ENCODE data around the gene SLC12A3. TPM values are rescaled to one million over a fixed set of nuclear protein-coding genes. Genes with fewer than 3 reads are reported as not detected.

SLC12A3 gene
- total RNA-seq, 4 donors from 2014 or later, result not detected

DNA sequence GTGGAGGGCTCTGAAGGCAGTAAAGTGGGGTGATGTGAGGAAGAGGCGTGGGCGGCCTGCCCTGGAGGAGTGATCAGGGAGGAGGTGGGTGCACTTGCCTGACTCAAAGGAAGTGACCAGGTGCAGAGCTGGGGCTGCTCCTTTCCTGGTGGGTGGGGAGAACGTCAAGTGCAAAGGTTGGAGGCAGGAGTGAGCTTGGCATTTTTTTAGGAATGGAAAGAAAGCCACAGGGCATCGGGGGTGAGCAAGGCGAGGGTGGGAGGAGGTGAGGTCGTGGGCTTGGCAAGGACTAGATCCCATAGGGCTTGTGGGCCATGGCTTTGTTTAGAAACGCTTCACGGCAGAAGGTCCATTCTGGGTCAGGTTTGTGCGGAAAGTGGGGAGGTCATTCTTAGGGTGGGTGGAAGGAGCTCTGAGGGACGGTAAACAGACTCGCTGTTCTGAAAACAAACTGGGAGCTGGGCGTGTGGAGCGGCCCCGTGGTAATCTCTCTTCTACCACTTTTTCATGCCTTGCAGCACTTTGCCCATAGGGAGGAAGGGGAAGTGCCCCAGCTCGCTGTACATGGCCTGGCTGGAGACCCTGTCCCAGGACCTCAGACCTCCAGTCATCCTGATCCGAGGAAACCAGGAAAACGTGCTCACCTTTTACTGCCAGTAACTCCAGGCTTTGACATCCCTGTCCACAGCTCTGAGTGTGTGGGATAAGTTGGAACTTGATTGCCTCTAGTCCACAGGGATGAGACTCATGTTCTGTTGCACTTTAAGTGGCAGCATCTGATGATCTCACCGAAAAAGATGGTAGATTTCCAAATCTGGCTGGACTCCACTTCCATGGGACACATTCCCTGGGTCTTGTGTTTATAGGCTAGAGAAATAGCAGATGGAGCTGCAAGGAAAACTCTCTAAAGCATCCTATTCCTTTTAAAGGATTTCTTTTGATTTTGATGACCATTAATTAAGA is 48.0 kb downstream of the SLC12A3 start:
- Histone ChIP-seq H3K4me3 (no peak overlapping the region), H3K36me3 (no peaks in the 10 kb centered on the region), H3K27me3 (no peaks in the 10 kb centered on the region), H3K9me3 (no peaks in the 10 kb centered on the region), H3K27ac (peak overlapping the region in 3 of 4 donors; percentile 71 to 83 (median 72)), H3K4me1 (peaks cover 0 to 43% (median 25%) of the 10 kb centered on the region in 4 donors)
- peak in 2 of 3 donors; percentile 66 to 68 for DNase-seq
- TF ChIP-seq POLR2A (IDR thresholded peaks at IDR 0.05), result no peak
- TF ChIP-seq, protein P1, sequence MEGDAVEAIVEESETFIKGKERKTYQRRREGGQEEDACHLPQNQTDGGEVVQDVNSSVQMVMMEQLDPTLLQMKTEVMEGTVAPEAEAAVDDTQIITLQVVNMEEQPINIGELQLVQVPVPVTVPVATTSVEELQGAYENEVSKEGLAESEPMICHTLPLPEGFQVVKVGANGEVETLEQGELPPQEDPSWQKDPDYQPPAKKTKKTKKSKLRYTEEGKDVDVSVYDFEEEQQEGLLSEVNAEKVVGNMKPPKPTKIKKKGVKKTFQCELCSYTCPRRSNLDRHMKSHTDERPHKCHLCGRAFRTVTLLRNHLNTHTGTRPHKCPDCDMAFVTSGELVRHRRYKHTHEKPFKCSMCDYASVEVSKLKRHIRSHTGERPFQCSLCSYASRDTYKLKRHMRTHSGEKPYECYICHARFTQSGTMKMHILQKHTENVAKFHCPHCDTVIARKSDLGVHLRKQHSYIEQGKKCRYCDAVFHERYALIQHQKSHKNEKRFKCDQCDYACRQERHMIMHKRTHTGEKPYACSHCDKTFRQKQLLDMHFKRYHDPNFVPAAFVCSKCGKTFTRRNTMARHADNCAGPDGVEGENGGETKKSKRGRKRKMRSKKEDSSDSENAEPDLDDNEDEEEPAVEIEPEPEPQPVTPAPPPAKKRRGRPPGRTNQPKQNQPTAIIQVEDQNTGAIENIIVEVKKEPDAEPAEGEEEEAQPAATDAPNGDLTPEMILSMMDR (IDR thresholded peaks at IDR 0.05), result no peak

DNA sequence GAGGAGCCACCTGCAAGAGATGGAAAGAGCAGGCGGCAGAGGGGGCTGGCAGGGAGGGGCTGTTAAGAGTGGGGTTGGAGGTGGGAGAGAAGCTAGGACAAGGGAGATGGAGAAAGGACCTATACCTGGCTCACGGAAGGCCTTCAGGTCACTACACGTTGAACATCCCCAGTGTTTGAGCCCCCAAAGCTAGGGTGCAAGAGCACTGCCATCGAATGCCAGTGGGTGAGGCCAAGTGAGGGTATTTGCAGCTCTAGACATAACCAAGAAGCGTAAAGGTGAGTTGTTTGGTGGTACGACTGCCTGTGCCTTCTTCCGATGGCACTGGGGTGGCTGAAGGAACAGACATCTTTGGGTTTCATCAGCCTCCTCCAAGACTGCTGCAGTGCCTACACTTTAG is 49.9 kb downstream of the SLC12A3 start:
- Histone ChIP-seq H3K27me3 (no peaks in the 10 kb centered on the region), H3K9me3 (no peaks in the 10 kb centered on the region)

DNA sequence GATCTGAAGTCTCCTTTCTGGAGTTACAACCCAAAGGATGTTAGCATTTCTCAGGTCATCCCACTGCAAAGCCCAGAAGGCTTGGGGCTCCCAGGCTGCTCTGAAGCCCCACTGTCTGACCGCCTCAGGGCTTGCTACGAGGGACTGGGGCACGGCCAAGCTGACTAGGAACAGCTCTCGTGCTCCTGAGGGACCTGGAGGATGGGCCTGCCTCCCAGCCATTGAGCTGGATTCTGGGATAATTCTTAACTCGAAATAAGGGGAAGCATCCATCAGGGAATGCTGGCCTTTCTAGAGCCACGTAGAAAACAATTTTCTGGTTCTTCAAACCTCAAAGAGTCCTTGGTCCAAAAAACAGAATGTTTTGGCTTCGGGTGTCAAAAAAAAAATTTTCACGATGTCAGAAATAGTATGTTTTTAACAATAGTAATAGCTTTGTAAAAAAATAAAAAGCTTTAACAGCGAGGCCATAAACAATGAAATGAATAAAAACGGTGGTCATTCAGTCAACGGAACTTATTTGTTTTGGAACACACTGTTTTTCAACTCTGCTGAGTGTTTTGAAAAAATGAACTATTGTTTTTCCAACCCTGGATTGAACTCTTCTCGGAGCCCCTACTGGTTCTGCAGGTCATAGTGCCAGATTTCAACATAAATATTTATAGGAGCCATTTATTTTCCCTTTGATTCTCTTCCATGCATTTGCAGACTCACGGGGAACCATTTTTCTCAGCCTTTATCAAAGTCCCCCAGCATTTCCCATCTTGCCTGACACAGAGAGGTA is 50.5 kb downstream of the SLC12A3 start:
- Histone ChIP-seq H3K4me3 (no peak overlapping the region), H3K27ac (peak overlapping the region; percentile 5 to 89 (median 80)), H3K4me1 (peaks cover 0 to 47% (median 30%) of the 10 kb centered on the region in 4 donors), H3K36me3 (no peaks in the 10 kb centered on the region), H3K9me3 (no peaks in the 10 kb centered on the region), H3K27me3 (no peaks in the 10 kb centered on the region)
- TF ChIP-seq, protein P1 (IDR thresholded peaks at IDR 0.05), result no peak
- TF ChIP-seq POLR2A (IDR thresholded peaks at IDR 0.05), result no peak
- no peak for DNase-seq

More for the DNA sequence above, 49.9 kb downstream of the SLC12A3 start:
- H3K36me3 ChIP-seq, result no peaks in the 10 kb centered on the region
- no peak overlapping the region for H3K4me3 ChIP-seq
- TF ChIP-seq, protein P1 (IDR thresholded peaks at IDR 0.05), result no peak
- TF ChIP-seq POLR2A (IDR thresholded peaks at IDR 0.05), result no peak
- no peak for DNase-seq
- H3K27ac ChIP-seq, result peak overlapping the region in 2 of 4 donors; percentile 5 to 89
- peaks cover 0 to 48% (median 29%) of the 10 kb centered on the region in 4 donors for H3K4me1 ChIP-seq

GRCh38 chr16:56916571-56917403 is 51.8 kb downstream of the SLC12A3 start:
- Histone ChIP-seq H3K4me3 (no peak overlapping the region), H3K4me1 (peaks cover 0 to 38% (median 25%) of the 10 kb centered on the region in 4 donors), H3K27ac (peak overlapping the region; percentile 68 to 89 (median 80)), H3K27me3 (no peaks in the 10 kb centered on the region), H3K9me3 (no peaks in the 10 kb centered on the region), H3K36me3 (no peaks in the 10 kb centered on the region)
- TF ChIP-seq, protein P1 (IDR thresholded peaks at IDR 0.05), result no peak
- TF ChIP-seq POLR2A (IDR thresholded peaks at IDR 0.05), result no peak
- DNase-seq, result peak in 2 of 3 donors; percentile 66 to 74
